H1 (cell line): Measurements from ENCODE around the gene ARMC6.

Experiments
- BRCA1 ChIP-seq: IDR thresholded peaks from 2 replicates; pipeline ENCODE4 v1.6.1; 2012; ENCODE audit warnings: low read depth, low read length, improper control_type of control experiment
- EP300 ChIP-seq, 2 experiments: IDR thresholded peaks; 1 replicate in 1 of 2; 2 replicates in 1 of 2; pipeline ENCODE4 v1.6.1; 2011 to 2012; ENCODE audit warnings: low read depth in 2 of 2, low read length in 2 of 2, mild to moderate bottlenecking in 2 of 2, borderline replicate concordance in 1 of 2, inconsistent platforms in 1 of 2, moderate library complexity in 1 of 2
- EZH2 ChIP-seq: fragments of 200-600 bp; sonication (generic); IDR thresholded peaks from 2 replicates; pipeline ENCODE4 v1.7.1; 2012; ENCODE audit warnings: low read depth, mild to moderate bottlenecking, moderate library complexity, low read length, inconsistent platforms; ENCODE audit not compliant: severe bottlenecking
- HDAC6 ChIP-seq: IDR thresholded peaks from one replicate; pipeline ENCODE4 v1.7.1; 2012; ENCODE audit warnings: low read depth, mild to moderate bottlenecking, inconsistent platforms, low read length, moderate library complexity
- JUN ChIP-seq: IDR thresholded peaks from 2 replicates; pipeline ENCODE4 v1.6.1; 2011; ENCODE audit warnings: low read depth, mild to moderate bottlenecking, improper control_type of control experiment, low read length
- KDM5A ChIP-seq: fragments of 200-600 bp; IDR thresholded peaks from 2 replicates; pipeline ENCODE4 v1.7.1; 2012; ENCODE audit warnings: mild to moderate bottlenecking, low read length, inconsistent platforms, mixed read lengths
- POLR2A ChIP-seq, 2 experiments: IDR thresholded peaks; 1 replicate in 1 of 2; 2 replicates in 1 of 2; pipeline ENCODE4 v1.6.1; 2011; ENCODE audit warnings: low read depth in 2 of 2, low read length in 2 of 2, mild to moderate bottlenecking in 2 of 2; ENCODE audit errors: control extremely low read depth in 1 of 2
- POLR2AphosphoS5 ChIP-seq: IDR thresholded peaks from 2 replicates; pipeline ENCODE4 v1.6.1; 2011; ENCODE audit warnings: low read depth, low read length
- RAD21 ChIP-seq, 2 experiments: IDR thresholded peaks in 1 of 2; conservative IDR thresholded peaks in 1 of 2; 2 replicates each; pipeline ENCODE4 v1.6.1; 2011; ENCODE audit warnings: low read depth in 2 of 2, low read length in 2 of 2, improper control_type of control experiment in 1 of 2, inconsistent platforms in 1 of 2, mild to moderate bottlenecking in 1 of 2, moderate library complexity in 1 of 2
- RNF2 ChIP-seq: fragments of 200-900, 300-1000 bp; sonication (generic); IDR thresholded peaks from 2 replicates; pipeline ENCODE4 v1.7.1; 2016; ENCODE audit warnings: borderline replicate concordance, low read depth, mild to moderate bottlenecking, antibody characterized with exemption, low read length; ENCODE audit not compliant: poor library complexity, severe bottlenecking; ENCODE audit errors: missing control alignments
- SRF ChIP-seq: IDR thresholded peaks from 2 replicates; pipeline ENCODE4 v1.6.1; 2011; ENCODE audit warnings: mild to moderate bottlenecking, low read depth, low read length, moderate library complexity
- TF ChIP-seq, protein P1 (sequence below), 3 experiments: IDR thresholded peaks; 1 replicate in 2 of 3; 2 replicates in 1 of 3; pipeline versions ENCODE4 v1.5.1 to v1.6.1; 2011; ENCODE audit warnings: low read length in 3 of 3, mild to moderate bottlenecking in 3 of 3, inconsistent platforms in 2 of 3, low read depth in 1 of 3, moderate library complexity in 1 of 3; ENCODE audit not compliant: insufficient read depth in 1 of 3; ENCODE audit errors: control extremely low read depth in 1 of 3
- TF ChIP-seq, protein P2 (sequence below): IDR thresholded peaks from 2 replicates; pipeline ENCODE4 v1.6.1; 2012; ENCODE audit warnings: inconsistent platforms
- TF ChIP-seq, protein P3 (sequence below): IDR thresholded peaks from 2 replicates; pipeline ENCODE4 v1.6.1; 2012; ENCODE audit warnings: low read length, inconsistent platforms

DNA sequence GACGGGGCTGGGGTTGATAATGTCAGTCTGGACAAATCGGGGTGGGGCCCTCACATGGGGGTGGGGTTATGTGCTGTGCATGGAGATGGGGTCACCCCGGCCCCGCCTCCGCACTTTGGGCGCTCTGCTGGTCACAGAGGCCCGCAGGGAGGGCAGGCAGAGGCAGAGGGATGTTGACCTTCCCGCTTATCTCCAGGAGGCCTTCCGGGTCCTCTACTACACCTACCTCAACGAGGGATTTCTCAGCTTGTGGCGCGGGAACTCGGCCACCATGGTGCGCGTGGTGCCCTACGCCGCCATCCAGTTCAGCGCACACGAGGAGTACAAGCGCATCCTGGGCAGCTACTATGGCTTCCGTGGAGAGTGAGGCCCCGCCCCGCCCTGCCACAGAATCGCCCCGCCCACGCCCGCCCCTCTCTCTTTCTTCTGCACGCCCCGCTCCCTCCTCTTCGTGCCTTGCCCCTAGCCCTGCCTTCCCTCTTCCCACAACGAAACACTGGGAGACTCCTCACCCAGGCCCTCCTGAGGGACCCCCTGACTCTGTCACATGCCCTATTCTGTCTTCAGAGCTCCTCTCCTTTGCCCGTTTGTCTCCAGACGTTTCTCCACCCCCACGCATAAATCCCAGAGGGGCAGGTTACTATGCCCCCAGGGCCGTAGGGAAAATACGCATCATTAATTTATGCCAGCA, 72.1 kb downstream of the ARMC6 start:
- TF ChIP-seq, protein P1, sequence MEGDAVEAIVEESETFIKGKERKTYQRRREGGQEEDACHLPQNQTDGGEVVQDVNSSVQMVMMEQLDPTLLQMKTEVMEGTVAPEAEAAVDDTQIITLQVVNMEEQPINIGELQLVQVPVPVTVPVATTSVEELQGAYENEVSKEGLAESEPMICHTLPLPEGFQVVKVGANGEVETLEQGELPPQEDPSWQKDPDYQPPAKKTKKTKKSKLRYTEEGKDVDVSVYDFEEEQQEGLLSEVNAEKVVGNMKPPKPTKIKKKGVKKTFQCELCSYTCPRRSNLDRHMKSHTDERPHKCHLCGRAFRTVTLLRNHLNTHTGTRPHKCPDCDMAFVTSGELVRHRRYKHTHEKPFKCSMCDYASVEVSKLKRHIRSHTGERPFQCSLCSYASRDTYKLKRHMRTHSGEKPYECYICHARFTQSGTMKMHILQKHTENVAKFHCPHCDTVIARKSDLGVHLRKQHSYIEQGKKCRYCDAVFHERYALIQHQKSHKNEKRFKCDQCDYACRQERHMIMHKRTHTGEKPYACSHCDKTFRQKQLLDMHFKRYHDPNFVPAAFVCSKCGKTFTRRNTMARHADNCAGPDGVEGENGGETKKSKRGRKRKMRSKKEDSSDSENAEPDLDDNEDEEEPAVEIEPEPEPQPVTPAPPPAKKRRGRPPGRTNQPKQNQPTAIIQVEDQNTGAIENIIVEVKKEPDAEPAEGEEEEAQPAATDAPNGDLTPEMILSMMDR (IDR thresholded peaks at IDR 0.05; ENCODE audit: control extremely low read depth in 1 of 3, insufficient read depth in 1 of 3, low read depth in 1 of 3, low read length in 3 of 3) = no peak
- TF ChIP-seq, protein P2, sequence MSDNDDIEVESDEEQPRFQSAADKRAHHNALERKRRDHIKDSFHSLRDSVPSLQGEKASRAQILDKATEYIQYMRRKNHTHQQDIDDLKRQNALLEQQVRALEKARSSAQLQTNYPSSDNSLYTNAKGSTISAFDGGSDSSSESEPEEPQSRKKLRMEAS = peak; percentile 93
- TF ChIP-seq JUN (no peak), BRCA1 (no peak), POLR2A (IDR thresholded peaks at IDR 0.05; ENCODE audit: control extremely low read depth in 1 of 2, low read depth in 2 of 2, low read length in 2 of 2) (peak in 1 of 2 experiments; percentile 94; a peak in 2 of 3 replicates), RNF2 (no peak), RAD21 (IDR thresholded peaks at IDR 0.05 in 1 of 2, conservative IDR thresholded peaks at IDR 0.05 in 1 of 2; ENCODE audit: low read depth in 2 of 2, low read length in 2 of 2) (no peak), HDAC6 (no peak), EP300 (IDR thresholded peaks at IDR 0.05; ENCODE audit: borderline replicate concordance in 1 of 2, low read depth in 2 of 2, low read length in 2 of 2) (no peak), SRF (no peak), POLR2AphosphoS5 (peak; percentile 95), EZH2 (no peak), KDM5A (no peak)
- TF ChIP-seq, protein P3, sequence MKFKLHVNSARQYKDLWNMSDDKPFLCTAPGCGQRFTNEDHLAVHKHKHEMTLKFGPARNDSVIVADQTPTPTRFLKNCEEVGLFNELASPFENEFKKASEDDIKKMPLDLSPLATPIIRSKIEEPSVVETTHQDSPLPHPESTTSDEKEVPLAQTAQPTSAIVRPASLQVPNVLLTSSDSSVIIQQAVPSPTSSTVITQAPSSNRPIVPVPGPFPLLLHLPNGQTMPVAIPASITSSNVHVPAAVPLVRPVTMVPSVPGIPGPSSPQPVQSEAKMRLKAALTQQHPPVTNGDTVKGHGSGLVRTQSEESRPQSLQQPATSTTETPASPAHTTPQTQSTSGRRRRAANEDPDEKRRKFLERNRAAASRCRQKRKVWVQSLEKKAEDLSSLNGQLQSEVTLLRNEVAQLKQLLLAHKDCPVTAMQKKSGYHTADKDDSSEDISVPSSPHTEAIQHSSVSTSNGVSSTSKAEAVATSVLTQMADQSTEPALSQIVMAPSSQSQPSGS = no peak
